HG03060 (cell line): Measurements from ENCODE around the gene SCAF1.

ENCODE experiments used
- ATAC-seq: cut with Tn5 transposase; IDR thresholded peaks from one replicate; pipeline ENCODE4 v1.9.1; 2021; ENCODE audit warnings: low read depth, moderate number of reproducible peaks; ENCODE audit not compliant: unreplicated experiment

The SCAF1 gene

GRCh38 chr19:49645592-49645991 is 3.6 kb downstream of the SCAF1 start:
- ATAC-seq = no peak

GRCh38 chr19:49645995-49646394 is 4.0 kb downstream of the SCAF1 start:
- ATAC-seq = no peak

- no peak for ATAC-seq
Measured at GRCh38 chr19:49646586-49646985, 4.6 kb downstream of the SCAF1 start.

GRCh38 chr19:49651029-49651819 is 9.2 kb downstream of the SCAF1 start:
- ATAC-seq = no peak

- ATAC-seq = no peak
Measured at GRCh38 chr19:49651820-49652550, 10.0 kb downstream of the SCAF1 start.

- ATAC-seq = no peak
Measured at GRCh38 chr19:49652551-49653465, 10.8 kb downstream of the SCAF1 start.

- ATAC-seq = no peak
Measured at GRCh38 chr19:49653466-49653806, 11.4 kb downstream of the SCAF1 start.

- no peak for ATAC-seq
Measured at GRCh38 chr19:49654581-49654980, 12.6 kb downstream of the SCAF1 start.

- no peak for ATAC-seq
Measured at GRCh38 chr19:49655570-49656455, 13.8 kb downstream of the SCAF1 start.

GRCh38 chr19:49656456-49657109 is 14.6 kb downstream of the SCAF1 start:
- no peak for ATAC-seq

- ATAC-seq = no peak
Measured at GRCh38 chr19:49657493-49658138, 15.6 kb downstream of the SCAF1 start.

GRCh38 chr19:49658139-49658517 is 16.1 kb downstream of the SCAF1 start:
- ATAC-seq = no peak

- no peak for ATAC-seq
Measured at GRCh38 chr19:49658566-49659442, 16.8 kb downstream of the SCAF1 start.

- ATAC-seq = no peak
Measured at GRCh38 chr19:49660338-49660961, 18.4 kb downstream of the SCAF1 start.

- no peak for ATAC-seq
Measured at GRCh38 chr19:49662011-49662410, 20.0 kb downstream of the SCAF1 start.

GRCh38 chr19:49663224-49663623 is 21.2 kb downstream of the SCAF1 start:
- no peak for ATAC-seq

GRCh38 chr19:49664171-49665035 is 22.4 kb downstream of the SCAF1 start:
- ATAC-seq = no peak
